SHP77 treated with DMSO at 0.1 percent for 48 hours (cell line): ENCODE results near the gene PTPRU.
A peak's percentile ranks its signal among the peaks of the same experiment; 100 is the strongest.

Experiments used
- DNase-seq: peaks from one replicate; lab custom pipeline; 2025; lab: John Stamatoyannopoulos, UW

PTPRU gene

GRCh38 chr1:29317916-29318530, 81.7 kb downstream of the PTPRU start:
- no peak for DNase-seq

DNA sequence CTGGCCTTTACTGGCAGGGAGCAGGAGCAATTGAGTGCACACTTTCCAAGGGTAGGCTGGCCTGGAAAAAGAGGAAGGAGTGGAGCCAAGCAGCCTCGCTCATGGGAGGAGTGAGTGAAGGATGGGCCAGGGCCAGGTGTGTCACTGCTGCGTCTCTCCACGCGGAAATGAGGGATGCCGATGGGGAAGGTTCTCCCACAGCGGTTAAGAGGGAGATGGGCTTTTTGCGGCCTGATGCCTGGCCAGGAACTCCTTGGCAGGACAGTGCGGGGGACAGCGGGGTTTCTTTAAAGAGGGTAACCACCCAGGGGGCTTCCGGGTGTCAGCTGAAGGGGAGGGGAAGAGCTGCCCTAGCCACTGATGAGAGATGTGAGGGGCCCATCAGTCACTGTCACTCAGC, 82.4 kb downstream of the PTPRU start:
- no peak for DNase-seq

- no peak for DNase-seq
Measured at GRCh38 chr1:29319300-29320110, 83.2 kb downstream of the PTPRU start.

- no peak for DNase-seq
Measured at GRCh38 chr1:29320156-29320940, 84.0 kb downstream of the PTPRU start.

DNA sequence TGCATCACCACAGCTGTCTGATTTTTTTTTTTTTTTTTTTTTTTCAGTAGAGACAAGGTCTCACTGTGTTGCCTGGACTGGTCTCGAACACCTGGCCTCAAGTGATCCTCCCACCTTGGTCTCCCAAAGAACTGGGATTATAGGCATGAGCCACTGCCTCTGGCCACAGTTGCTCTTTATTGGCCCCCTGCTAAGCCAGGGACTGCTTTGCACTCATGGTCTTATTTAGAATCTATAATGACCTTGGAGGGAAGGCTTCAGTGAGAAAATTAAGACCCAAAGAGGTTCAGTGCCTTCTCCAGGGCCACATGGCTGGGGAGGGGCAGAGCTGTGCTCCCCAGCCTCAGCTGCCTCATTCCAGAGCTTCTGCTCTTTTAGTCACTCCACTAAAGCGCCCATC, 84.9 kb downstream of the PTPRU start:
- no peak for DNase-seq

DNA sequence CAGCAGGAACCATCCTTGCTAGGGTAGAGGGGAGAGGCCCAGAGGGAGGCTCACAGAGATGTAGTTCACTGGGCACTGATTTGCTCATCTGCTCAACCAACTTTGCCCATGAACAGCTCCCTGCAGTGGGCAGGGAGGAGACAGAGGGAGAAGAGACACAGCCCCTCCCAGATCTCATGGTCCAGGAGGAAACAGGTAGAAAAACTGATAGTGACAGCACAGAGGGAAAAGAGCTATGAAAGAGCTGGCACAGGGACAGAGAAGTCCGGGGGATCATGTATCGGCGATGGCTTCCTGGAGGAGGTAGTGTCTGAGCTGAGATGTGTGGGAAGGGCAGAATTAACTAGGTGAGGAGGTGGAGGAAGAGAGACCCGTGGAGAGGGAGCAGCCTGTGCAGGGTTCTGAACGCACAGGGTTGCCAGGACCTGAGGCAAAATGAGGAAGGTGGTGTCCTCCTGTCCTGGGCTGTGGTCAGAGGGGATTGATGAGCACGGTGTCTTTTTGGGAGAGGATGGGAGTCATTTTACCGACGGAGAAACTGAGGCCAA, 85.9 kb downstream of the PTPRU start:
- DNase-seq: no peak

DNA sequence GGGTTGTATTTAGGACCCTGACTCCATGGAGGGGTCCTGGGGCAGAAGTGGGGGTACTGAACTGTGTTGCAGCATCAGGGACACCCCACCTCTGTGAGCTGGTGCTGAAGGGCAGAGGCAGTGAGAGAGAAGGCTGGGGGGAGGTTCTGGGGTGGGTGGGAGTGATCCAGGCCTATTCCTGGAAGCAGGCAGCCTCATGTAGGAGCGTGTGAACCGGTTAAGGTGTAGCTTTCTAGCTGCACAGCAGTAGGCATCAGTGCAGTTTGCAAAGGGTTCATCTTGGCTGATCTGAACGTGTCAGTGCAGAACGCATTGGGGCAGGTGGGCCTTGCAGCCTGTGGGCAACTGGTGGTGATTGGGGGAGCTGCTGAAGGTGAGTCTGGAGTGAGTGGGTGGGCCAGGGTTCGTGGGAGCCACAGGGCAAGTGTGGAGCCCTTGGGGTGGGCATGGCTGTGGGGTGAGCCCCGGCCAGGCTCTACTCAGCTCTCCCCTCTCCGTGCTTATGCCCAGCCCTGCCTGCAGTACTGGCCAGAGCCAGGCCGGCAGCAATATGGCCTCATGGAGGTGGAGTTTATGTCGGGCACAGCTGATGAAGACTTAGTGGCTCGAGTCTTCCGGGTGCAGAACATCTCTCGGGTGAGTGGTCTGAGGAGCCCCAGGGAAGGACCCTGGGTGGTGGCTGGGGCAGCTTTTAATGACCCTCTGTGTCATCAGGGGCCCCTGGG, 86.7 kb downstream of the PTPRU start:
- no peak for DNase-seq

- DNase-seq: no peak
Measured at GRCh38 chr1:29323636-29324035, 87.3 kb downstream of the PTPRU start.

DNA sequence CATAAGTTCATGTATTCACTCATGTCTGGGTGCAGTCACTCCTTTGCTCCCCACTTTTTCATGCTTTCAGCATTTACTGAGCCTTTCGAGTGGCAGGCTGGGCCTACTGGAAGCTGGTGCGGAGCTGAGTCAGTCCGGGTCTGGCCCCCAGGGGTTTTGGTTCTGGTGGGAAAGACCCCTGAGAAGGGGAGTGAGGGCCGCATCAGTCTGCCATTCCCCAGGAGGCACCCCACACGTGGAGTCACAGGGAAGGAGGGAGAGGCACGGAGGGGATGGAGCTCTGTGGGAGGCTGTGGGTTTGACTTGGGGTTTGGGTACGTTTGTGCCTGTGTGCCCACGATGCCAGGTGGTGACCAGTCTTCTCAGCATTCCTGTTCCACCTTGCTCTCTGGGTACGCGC, 87.9 kb downstream of the PTPRU start:
- no peak for DNase-seq

DNA sequence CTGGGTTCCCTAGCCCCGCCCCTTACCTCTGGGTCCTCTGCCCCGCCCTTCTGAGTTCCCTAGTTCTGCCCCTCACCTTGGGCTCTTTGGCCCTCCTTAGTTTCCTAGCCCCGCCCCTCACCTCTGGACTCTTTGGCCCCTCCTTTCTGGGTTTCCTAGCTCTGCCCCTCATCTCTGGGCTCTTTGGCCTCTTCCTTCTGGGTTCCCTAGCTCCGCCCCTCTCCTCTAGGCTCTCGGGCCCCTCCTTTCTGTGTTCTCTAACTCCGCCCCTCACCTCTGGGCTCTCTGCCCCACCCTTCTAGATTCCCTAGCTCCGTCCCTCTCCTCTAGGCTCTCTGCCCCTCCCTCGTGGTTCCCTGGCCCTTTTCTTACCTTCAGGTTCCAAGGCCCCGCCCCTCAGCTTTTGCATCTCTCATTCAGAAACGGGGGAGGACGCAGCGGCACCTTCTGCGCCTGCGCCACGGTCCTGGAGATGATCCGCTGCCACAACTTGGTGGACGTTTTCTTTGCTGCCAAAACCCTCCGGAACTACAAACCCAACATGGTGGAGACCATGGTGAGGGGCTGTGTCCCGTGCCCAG, 88.5 kb downstream of the PTPRU start:
- no peak for DNase-seq

GRCh38 chr1:29325675-29326074, 89.4 kb downstream of the PTPRU start:
- DNase-seq: no peak

GRCh38 chr1:29326123-29326522, 89.8 kb downstream of the PTPRU start:
- no peak for DNase-seq

GRCh38 chr1:29327223-29327935, 91.1 kb downstream of the PTPRU start:
- no peak for DNase-seq

- no peak for DNase-seq
Measured at GRCh38 chr1:29329022-29329775, 92.9 kb downstream of the PTPRU start.

DNA sequence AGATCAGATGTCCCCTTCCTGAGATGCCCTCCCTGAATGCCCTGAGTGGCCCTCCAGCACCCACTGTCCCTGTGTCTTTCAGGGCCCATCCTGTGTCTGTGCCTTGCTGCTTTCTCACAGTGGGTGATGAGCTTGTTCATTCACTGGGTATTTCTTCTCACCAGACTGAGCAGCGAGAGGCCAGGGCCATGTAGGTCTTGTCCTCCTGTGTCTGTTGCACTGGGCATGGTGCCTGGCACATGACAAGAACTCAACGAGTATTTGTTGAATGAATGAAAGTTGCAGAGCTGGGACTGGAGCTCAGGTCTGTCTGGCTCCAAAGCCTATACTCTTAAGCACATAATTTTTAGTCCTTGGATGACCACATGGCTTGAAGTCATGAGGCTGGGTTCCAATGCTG, 93.8 kb downstream of the PTPRU start:
- no peak for DNase-seq

- DNase-seq: no peak
Measured at GRCh38 chr1:29330856-29331255, 94.5 kb downstream of the PTPRU start.

- DNase-seq: no peak
Measured at GRCh38 chr1:29331309-29331708, 95.0 kb downstream of the PTPRU start.

DNA sequence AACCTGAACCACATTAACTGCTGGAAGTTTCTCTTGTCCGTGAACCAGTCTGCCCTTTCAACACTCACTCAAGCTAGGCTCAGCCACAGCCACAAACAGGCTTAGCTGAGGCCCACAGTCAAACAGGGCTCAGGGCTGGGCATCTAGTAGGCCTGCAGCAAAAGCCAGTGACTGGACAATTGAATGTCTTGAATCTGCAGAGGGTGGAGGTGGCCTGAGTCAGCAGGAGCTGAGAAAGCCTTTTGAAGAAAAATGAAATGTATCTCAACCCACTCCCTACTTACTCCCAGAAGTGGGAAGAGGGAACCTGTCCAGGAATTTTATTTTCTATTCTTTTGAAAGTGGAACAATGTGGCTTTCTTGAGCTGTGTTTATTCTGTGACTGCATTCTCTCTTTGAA, 95.4 kb downstream of the PTPRU start:
- no peak for DNase-seq

DNA sequence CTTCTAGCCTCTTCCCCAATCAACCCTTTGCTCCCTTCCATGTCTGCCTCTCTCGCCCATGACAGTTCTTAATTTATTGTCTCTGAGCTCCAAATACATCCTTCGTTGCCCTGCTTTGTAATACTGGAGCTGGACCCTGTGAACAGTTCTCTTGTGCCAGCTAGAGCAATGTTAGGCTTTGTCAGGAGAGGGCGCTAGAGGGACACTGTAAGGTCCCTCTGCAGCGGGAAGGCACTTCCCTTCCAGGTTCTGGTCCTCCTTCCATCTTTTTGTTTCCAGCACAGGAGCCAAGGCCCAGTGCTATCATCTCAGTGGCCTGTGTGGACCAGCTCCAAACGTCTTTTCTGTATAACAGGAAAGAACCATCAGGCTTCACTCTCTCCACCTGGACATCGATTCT, 95.9 kb downstream of the PTPRU start:
- peak; percentile 71 for DNase-seq

DNA sequence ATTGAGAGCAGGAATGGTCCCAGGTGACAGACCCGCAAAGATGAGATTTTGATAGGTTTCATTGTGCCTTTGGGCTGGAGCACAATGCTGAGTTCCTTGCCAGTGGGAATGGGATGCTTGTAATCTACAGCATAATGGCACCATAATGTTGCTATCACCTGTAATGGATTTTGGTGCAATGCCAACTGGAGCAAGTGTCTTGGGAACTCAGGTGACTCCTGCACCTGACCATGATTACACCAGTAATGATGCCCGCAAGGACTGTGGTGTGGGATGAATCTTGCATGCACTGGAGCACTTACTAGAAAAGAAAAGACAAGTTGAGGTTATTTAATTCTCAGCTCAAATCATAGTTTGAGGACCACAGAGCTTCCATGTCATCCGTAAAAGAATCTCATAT, 96.7 kb downstream of the PTPRU start:
- no peak for DNase-seq
